SK-N-SH (cell line): ENCODE results near the gene GLT6D1. TPM values are rescaled to one million over a fixed set of nuclear protein-coding genes. Genes with fewer than 3 reads are reported as not detected.

Source experiments
- CTCF ChIA-PET: fragments of 300-600, 350-600 bp; formaldehyde crosslinking; extraction: SDS; loops from one replicate; lab custom pipeline; 2021; lab: Yijun Ruan, JAX
- POLR2A ChIA-PET: fragments of 350-600 bp; sonication (Branson Sonifier 250); formaldehyde crosslinking; extraction: SDS; loops from one replicate; lab custom pipeline; 2020; ENCODE audit warnings: antibody characterized with exemption, inconsistent platforms; lab: Yijun Ruan, JAX
- DNase-seq: peaks from one replicate; pipeline ENCODE4 v3.0.0; 2012
- H2AFZ ChIP-seq: fragments of 200-600 bp; sonication (generic); 2 replicates; pipeline ENCODE4 v1.8.1; 2016; ENCODE audit warnings: antibody characterized with exemption, mild to moderate bottlenecking, low read depth
- H3F3A ChIP-seq: fragments of 200-600 bp; sonication (generic); replicated peaks from 2 replicates; pipeline ENCODE3; 2016; ENCODE audit warnings: antibody characterized with exemption, mild to moderate bottlenecking; ENCODE audit not compliant: insufficient read depth
- H3K27ac ChIP-seq, 2 experiments: fragments of 200-500 bp in 1 of 2; fragments of 200-600 bp in 1 of 2; sonication (Bioruptor generic) in 1 of 2; sonication (generic), shearing (Covaris generic) in 1 of 2; 2 replicates each; pipeline versions ENCODE4 v1.5.1 to v1.6.1; 2014 to 2016; ENCODE audit warnings: low read depth in 2 of 2, inconsistent platforms in 1 of 2, low read length in 1 of 2, mild to moderate bottlenecking in 1 of 2, mixed read lengths in 1 of 2
- H3K27me3 ChIP-seq: fragments of 200-600 bp; sonication (generic), shearing (Covaris generic); 2 replicates; pipeline ENCODE4 v1.6.1; 2016; ENCODE audit warnings: mixed run types; ENCODE audit not compliant: insufficient read depth
- H3K36me3 ChIP-seq, 2 experiments: fragments of 200-500 bp in 1 of 2; fragments of 200-600 bp in 1 of 2; sonication (Bioruptor generic) in 1 of 2; sonication (generic) in 1 of 2; replicated peaks in 1 of 2; 2 replicates each; pipeline versions ENCODE3 to v1.5.1; 2014 to 2016; ENCODE audit warnings: low read length in 1 of 2, mild to moderate bottlenecking in 1 of 2; ENCODE audit not compliant: insufficient read depth in 2 of 2, control insufficient read depth in 1 of 2
- H3K4me1 ChIP-seq, 2 experiments: fragments of 200-500 bp in 1 of 2; fragments of 200-600 bp in 1 of 2; sonication (Bioruptor generic) in 1 of 2; sonication (generic), shearing (Covaris generic) in 1 of 2; 2 replicates each; pipeline versions ENCODE4 v1.5.1 to v1.6.1; 2014 to 2016; ENCODE audit warnings: low read depth in 1 of 2, low read length in 1 of 2, mixed run types in 1 of 2; ENCODE audit not compliant: insufficient read depth in 2 of 2, control insufficient read depth in 1 of 2
- H3K4me2 ChIP-seq: fragments of 200-600 bp; sonication (generic), shearing (Covaris generic); 2 replicates; pipeline ENCODE4 v1.6.1; 2017; ENCODE audit warnings: mixed run types
- H3K4me3 ChIP-seq, 2 experiments: fragments of 200-500 bp in 1 of 2; fragments of 200-600 bp in 1 of 2; sonication (Bioruptor generic) in 1 of 2; sonication (generic), shearing (Covaris generic) in 1 of 2; 2 replicates each; pipeline versions ENCODE4 v1.5.1 to v1.8.1; 2014 to 2016; ENCODE audit warnings: low read depth in 2 of 2, inconsistent platforms in 1 of 2, low read length in 1 of 2, mild to moderate bottlenecking in 1 of 2, mixed read lengths in 1 of 2, moderate library complexity in 1 of 2
- H3K79me2 ChIP-seq: fragments of 200-600 bp; sonication (generic); 2 replicates; pipeline ENCODE4 v1.8.1; 2017; ENCODE audit warnings: mild to moderate bottlenecking; ENCODE audit not compliant: insufficient read depth
- H3K9ac ChIP-seq: fragments of 200-600 bp; sonication (generic); 2 replicates; pipeline ENCODE4 v1.6.1; 2017; ENCODE audit warnings: mixed run types
- H3K9me2 ChIP-seq: fragments of 200-600 bp; sonication (generic); 2 replicates; pipeline ENCODE4 v1.6.1; 2017; ENCODE audit warnings: mixed run types
- H3K9me3 ChIP-seq: fragments of 200-600 bp; sonication (generic); 2 replicates; pipeline ENCODE4 v1.6.1; 2017; ENCODE audit warnings: mixed run types, mild to moderate bottlenecking, moderate library complexity
- H4K20me1 ChIP-seq: fragments of 200-600 bp; sonication (generic); 2 replicates; pipeline ENCODE4 v1.6.1; 2017; ENCODE audit warnings: mild to moderate bottlenecking, mixed run types; ENCODE audit not compliant: insufficient read depth
- CHD2 ChIP-seq: fragments of 150-350 bp; IDR thresholded peaks from 2 replicates; pipeline ENCODE4 v1.6.1; 2018; ENCODE audit warnings: low read length; ENCODE audit not compliant: partially characterized antibody
- CTCF ChIP-seq: fragments of 200-600 bp; sonication (generic); IDR thresholded peaks from 2 replicates; pipeline ENCODE4 v1.6.1; 2017; ENCODE audit warnings: antibody characterized with exemption, mild to moderate bottlenecking, moderate library complexity
- ELF1 ChIP-seq: IDR thresholded peaks from 2 replicates; pipeline ENCODE4 v1.4.0; 2012
- FOXM1 ChIP-seq: IDR thresholded peaks from 2 replicates; pipeline ENCODE4 v1.4.0; 2012; ENCODE audit warnings: low read depth, mild to moderate bottlenecking
- MEF2A ChIP-seq: IDR thresholded peaks from 2 replicates; pipeline ENCODE4 v1.4.0; 2012; ENCODE audit warnings: low read depth, borderline replicate concordance
- NFIC ChIP-seq: IDR thresholded peaks from 2 replicates; pipeline ENCODE4 v1.4.0; 2012; ENCODE audit warnings: borderline replicate concordance
- NRF1 ChIP-seq: IDR thresholded peaks from 2 replicates; pipeline ENCODE4 v1.6.1; 2012; ENCODE audit warnings: low read depth, mild to moderate bottlenecking, low read length
- RAD21 ChIP-seq: IDR thresholded peaks from 2 replicates; pipeline ENCODE4 v1.6.1; 2012; ENCODE audit warnings: mild to moderate bottlenecking, low read length
- RCOR1 ChIP-seq: fragments of 150-350 bp; IDR thresholded peaks from 2 replicates; pipeline ENCODE4 v1.6.1; 2017; ENCODE audit warnings: antibody characterized with exemption, low read length
- TAF1 ChIP-seq: IDR thresholded peaks from 2 replicates; pipeline ENCODE4 v1.6.1; 2012; ENCODE audit warnings: low read depth, mild to moderate bottlenecking, low read length, moderate library complexity, borderline replicate concordance
- TCF12 ChIP-seq: IDR thresholded peaks from 2 replicates; pipeline ENCODE4 v1.4.0; 2012
- TEAD4 ChIP-seq: IDR thresholded peaks from 2 replicates; pipeline ENCODE4 v1.4.0; 2012; ENCODE audit warnings: mild to moderate bottlenecking, borderline replicate concordance; ENCODE audit not compliant: insufficient read depth
- ZBTB33 ChIP-seq: IDR thresholded peaks from 2 replicates; pipeline ENCODE4 v1.4.0; 2012; ENCODE audit warnings: low read depth, borderline replicate concordance
- WGBS: methylation state at CpG from one replicate; pipeline ENCODE4 v1.1.6; 2017; ENCODE audit warnings: low lambda C conversion rate; 5-methylcytosine and 5-hydroxymethylcytosine counted together
- polyA plus RNA-seq, 3 experiments: library from polyadenylated mRNA; depleted of rRNA; stranded (reverse); fragments of >200 nt; gene quantifications; 2 replicates each; pipeline ENCODE4 v1.2.3, GENCODE V29; 2012
- TF ChIP-seq, protein P1 (sequence below): IDR thresholded peaks from 2 replicates; pipeline ENCODE4 v1.4.0; 2012; ENCODE audit warnings: low read depth, borderline replicate concordance
- TF ChIP-seq, protein P2 (sequence below): IDR thresholded peaks from 2 replicates; pipeline ENCODE4; 2012
- TF ChIP-seq, protein P3 (sequence below): IDR thresholded peaks from 2 replicates; pipeline ENCODE4 v1.6.1; 2012; ENCODE audit warnings: mild to moderate bottlenecking, low read depth, low read length, moderate library complexity
- TF ChIP-seq, protein P4 (sequence below): fragments of 150-350 bp; IDR thresholded peaks from 2 replicates; pipeline ENCODE4 v1.6.1; 2017; ENCODE audit warnings: antibody characterized with exemption, low read length, low read depth, borderline replicate concordance

Gene GLT6D1
- polyA plus RNA-seq, 1 of the 3 experiments (the other 2 are of a cell fraction), result not detected

DNA sequence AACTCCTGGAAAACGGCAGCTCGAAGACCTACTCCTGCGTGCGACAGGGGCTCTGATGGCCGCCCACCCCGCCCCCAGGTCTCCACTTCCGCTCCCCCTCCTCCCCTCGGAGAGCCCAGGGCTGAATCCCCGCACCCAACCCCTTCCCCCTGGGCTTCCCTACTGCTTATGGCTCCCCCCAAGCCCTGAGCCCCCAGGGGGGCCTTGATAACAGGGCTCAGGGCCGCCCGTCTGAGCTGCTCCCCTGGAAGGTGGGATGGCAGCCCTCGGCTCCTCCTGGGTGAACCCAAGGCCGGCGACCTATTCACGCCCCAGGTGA lies 30.4 kb downstream of the GLT6D1 start:
- Histone ChIP-seq H3K9me2 (no peaks in the 10 kb centered on the region), H3K27ac (no peak overlapping the region), H3K9ac (no peak overlapping the region), H3K9me3 (no peaks in the 10 kb centered on the region), H3F3A (no peaks in the 10 kb centered on the region), H3K4me2 (no peak overlapping the region), H3K79me2 (no peaks in the 10 kb centered on the region), H2AFZ (no peak overlapping the region), H3K27me3 (no peaks in the 10 kb centered on the region), H3K4me1 (peaks cover 0 to 18% of the 10 kb centered on the region in 2 experiments; a peak in 1 of 4 replicates), H3K4me3 (no peak overlapping the region), H3K36me3 (no peaks in the 10 kb centered on the region), H4K20me1 (no peaks in the 10 kb centered on the region)
- POLR2A ChIA-PET, result no interaction called here
- TF ChIP-seq, protein P1, sequence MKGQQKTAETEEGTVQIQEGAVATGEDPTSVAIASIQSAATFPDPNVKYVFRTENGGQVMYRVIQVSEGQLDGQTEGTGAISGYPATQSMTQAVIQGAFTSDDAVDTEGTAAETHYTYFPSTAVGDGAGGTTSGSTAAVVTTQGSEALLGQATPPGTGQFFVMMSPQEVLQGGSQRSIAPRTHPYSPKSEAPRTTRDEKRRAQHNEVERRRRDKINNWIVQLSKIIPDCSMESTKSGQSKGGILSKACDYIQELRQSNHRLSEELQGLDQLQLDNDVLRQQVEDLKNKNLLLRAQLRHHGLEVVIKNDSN, result no peak
- CTCF ChIA-PET, result interaction anchor here (1.0 kb wide), 1 partner anchor 348 kb away, joined by 4 read pairs; no protein-coding TSS in a partner anchor
- peak; percentile 12 for DNase-seq
- 62% methylated on average over 10 of the region's 15 CpGs for WGBS

- Histone ChIP-seq H3K4me1 (peaks cover 0 to 17% of the 10 kb centered on the region in 2 experiments; a peak in 1 of 4 replicates), H3F3A (no peaks in the 10 kb centered on the region), H3K9me3 (no peaks in the 10 kb centered on the region), H3K36me3 (no peaks in the 10 kb centered on the region), H3K9me2 (no peaks in the 10 kb centered on the region), H3K9ac (no peak overlapping the region), H3K4me2 (no peak overlapping the region), H3K27me3 (no peaks in the 10 kb centered on the region), H4K20me1 (no peaks in the 10 kb centered on the region), H3K79me2 (no peaks in the 10 kb centered on the region), H3K4me3 (no peak overlapping the region), H2AFZ (no peak overlapping the region), H3K27ac (no peak overlapping the region; a peak in 1 of 4 replicates)
- peak; percentile 23 for DNase-seq
- ChIA-PET CTCF (interaction anchor here (1.0 to 2.4 kb wide), 2 partner anchors 8 to 348 kb away, joined by 4 to 8 read pairs; no protein-coding TSS in a partner anchor), POLR2A (no interaction called here)
- WGBS, result 79% methylated on average over 7 of the region's 22 CpGs
- no peak for TF ChIP-seq CTCF
- no peak for TF ChIP-seq NFIC
- TF ChIP-seq, protein P2, sequence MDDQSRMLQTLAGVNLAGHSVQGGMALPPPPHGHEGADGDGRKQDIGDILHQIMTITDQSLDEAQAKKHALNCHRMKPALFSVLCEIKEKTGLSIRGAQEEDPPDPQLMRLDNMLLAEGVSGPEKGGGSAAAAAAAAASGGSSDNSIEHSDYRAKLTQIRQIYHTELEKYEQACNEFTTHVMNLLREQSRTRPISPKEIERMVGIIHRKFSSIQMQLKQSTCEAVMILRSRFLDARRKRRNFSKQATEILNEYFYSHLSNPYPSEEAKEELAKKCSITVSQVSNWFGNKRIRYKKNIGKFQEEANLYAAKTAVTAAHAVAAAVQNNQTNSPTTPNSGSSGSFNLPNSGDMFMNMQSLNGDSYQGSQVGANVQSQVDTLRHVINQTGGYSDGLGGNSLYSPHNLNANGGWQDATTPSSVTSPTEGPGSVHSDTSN, result no peak
- TF ChIP-seq FOXM1, result no peak
- no peak for TF ChIP-seq ZBTB33
- no peak for TF ChIP-seq CHD2
- no peak for TF ChIP-seq TEAD4
- no peak for TF ChIP-seq RAD21
- TF ChIP-seq, protein P3, sequence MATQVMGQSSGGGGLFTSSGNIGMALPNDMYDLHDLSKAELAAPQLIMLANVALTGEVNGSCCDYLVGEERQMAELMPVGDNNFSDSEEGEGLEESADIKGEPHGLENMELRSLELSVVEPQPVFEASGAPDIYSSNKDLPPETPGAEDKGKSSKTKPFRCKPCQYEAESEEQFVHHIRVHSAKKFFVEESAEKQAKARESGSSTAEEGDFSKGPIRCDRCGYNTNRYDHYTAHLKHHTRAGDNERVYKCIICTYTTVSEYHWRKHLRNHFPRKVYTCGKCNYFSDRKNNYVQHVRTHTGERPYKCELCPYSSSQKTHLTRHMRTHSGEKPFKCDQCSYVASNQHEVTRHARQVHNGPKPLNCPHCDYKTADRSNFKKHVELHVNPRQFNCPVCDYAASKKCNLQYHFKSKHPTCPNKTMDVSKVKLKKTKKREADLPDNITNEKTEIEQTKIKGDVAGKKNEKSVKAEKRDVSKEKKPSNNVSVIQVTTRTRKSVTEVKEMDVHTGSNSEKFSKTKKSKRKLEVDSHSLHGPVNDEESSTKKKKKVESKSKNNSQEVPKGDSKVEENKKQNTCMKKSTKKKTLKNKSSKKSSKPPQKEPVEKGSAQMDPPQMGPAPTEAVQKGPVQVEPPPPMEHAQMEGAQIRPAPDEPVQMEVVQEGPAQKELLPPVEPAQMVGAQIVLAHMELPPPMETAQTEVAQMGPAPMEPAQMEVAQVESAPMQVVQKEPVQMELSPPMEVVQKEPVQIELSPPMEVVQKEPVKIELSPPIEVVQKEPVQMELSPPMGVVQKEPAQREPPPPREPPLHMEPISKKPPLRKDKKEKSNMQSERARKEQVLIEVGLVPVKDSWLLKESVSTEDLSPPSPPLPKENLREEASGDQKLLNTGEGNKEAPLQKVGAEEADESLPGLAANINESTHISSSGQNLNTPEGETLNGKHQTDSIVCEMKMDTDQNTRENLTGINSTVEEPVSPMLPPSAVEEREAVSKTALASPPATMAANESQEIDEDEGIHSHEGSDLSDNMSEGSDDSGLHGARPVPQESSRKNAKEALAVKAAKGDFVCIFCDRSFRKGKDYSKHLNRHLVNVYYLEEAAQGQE, result no peak
- no peak for TF ChIP-seq NRF1
- no peak for TF ChIP-seq ELF1
- no peak for TF ChIP-seq RCOR1
- no peak for TF ChIP-seq TAF1
- TF ChIP-seq, protein P4, sequence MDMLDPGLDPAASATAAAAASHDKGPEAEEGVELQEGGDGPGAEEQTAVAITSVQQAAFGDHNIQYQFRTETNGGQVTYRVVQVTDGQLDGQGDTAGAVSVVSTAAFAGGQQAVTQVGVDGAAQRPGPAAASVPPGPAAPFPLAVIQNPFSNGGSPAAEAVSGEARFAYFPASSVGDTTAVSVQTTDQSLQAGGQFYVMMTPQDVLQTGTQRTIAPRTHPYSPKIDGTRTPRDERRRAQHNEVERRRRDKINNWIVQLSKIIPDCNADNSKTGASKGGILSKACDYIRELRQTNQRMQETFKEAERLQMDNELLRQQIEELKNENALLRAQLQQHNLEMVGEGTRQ, result no peak
- no peak for TF ChIP-seq TCF12
- no peak for TF ChIP-seq MEF2A
Observed at GRCh38 chr9:135608294-135608998, 30.9 kb downstream of the GLT6D1 start.
